GM12878 (cell line): ENCODE data around the gene LRRC73. TPM values are rescaled to one million over a fixed set of nuclear protein-coding genes. Genes with fewer than 3 reads are reported as not detected.

Experiments used
- ATAC-seq: fragments of 200-7000 bp; cut with Tn5 transposase; 3 replicates; pipeline ENCODE4 v1.9.1; 2020; ENCODE audit warnings: mild to moderate bottlenecking, moderate library complexity
- BruUV-seq: library from RNA; stranded (reverse); fragments of 400-500 nt; replicated peaks from 2 replicates; lab custom pipeline; 2021; lab: Mats Ljungman, UMichigan
- CTCF ChIA-PET: fragments of 300-600 bp; sonication (Branson Sonifier 250); formaldehyde crosslinking; extraction: SDS; loops from one replicate; lab custom pipeline; 2021; ENCODE audit warnings: inconsistent platforms; lab: Yijun Ruan, JAX
- POLR2A ChIA-PET: fragments of 350-600 bp; formaldehyde crosslinking; extraction: SDS; loops from one replicate; lab custom pipeline; 2021; ENCODE audit warnings: inconsistent platforms; lab: Charles Lee
- RAD21 ChIA-PET: fragments of 300-600 bp; sonication (Branson Sonifier 250); formaldehyde crosslinking; loops from one replicate; lab custom pipeline; 2023; ENCODE audit warnings: antibody characterized with exemption; ENCODE audit not compliant: unreplicated experiment; lab: Charles Lee
- SMC1A ChIA-PET: fragments of 300-600 bp; sonication (Branson Sonifier 250); formaldehyde crosslinking; loops from one replicate; lab custom pipeline; 2023; ENCODE audit not compliant: unreplicated experiment, uncharacterized antibody; lab: Charles Lee
- DNase-seq: peaks from one replicate; pipeline ENCODE4 v3.0.0-alpha.2; 2011; ENCODE audit warnings: low read depth, low spot score
- FAIRE-seq: peaks from 3 replicates; lab custom pipeline; 2011; peaks lifted over from hg19 to GRCh38; lab: Jason Lieb, UNC
- H2AFZ ChIP-seq: 2 replicates; pipeline ENCODE4 v1.6.0; 2011; ENCODE audit warnings: low read depth, low read length, control low read depth; ENCODE audit not compliant: control insufficient read depth
- H3K27ac ChIP-seq: 2 replicates; pipeline ENCODE4 v1.5.1; 2011; ENCODE audit warnings: control low read depth; ENCODE audit not compliant: control insufficient read depth, insufficient read depth
- H3K27me3 ChIP-seq, 2 experiments: replicated peaks in 1 of 2; 2 replicates each; pipeline versions ENCODE4 v1.6.0 to v1.6.1; 2011; ENCODE audit warnings: low read length in 1 of 2; ENCODE audit not compliant: control insufficient read depth in 2 of 2, insufficient read depth in 2 of 2
- H3K36me3 ChIP-seq, 2 experiments: 2 replicates each; pipeline ENCODE4 v1.5.1; 2011; ENCODE audit warnings: low read length in 1 of 2; ENCODE audit not compliant: control insufficient read depth in 2 of 2, insufficient read depth in 2 of 2
- H3K4me1 ChIP-seq: 2 replicates; pipeline ENCODE4 v1.6.1; 2011; ENCODE audit warnings: mild to moderate bottlenecking, low read length, moderate library complexity, mixed read lengths; ENCODE audit not compliant: control insufficient read depth, insufficient read depth
- H3K4me2 ChIP-seq: 2 replicates; pipeline ENCODE4 v1.6.0; 2011; ENCODE audit warnings: control low read depth; ENCODE audit not compliant: control insufficient read depth, insufficient read depth
- H3K4me3 ChIP-seq: fragments of 200-600 bp; sonication (generic); 2 replicates; pipeline ENCODE4 v1.5.1; 2016
- H3K79me2 ChIP-seq: 2 replicates; pipeline ENCODE4 v1.6.0; 2011; ENCODE audit warnings: low read length; ENCODE audit not compliant: control insufficient read depth, insufficient read depth
- H3K9ac ChIP-seq: 2 replicates; pipeline ENCODE4 v1.8.0; 2011; ENCODE audit warnings: low read length, control low read depth, mixed read lengths; ENCODE audit not compliant: control insufficient read depth, insufficient read depth
- H3K9me3 ChIP-seq: replicated peaks from 3 replicates; pipeline ENCODE4 v1.5.1; 2011; ENCODE audit warnings: mild to moderate bottlenecking, low read length; ENCODE audit not compliant: control insufficient read depth, insufficient read depth
- H4K20me1 ChIP-seq: 2 replicates; pipeline ENCODE4 v1.6.0; 2011; ENCODE audit not compliant: control insufficient read depth, insufficient read depth
- ATF7 ChIP-seq: fragments of 450-650 bp; IDR thresholded peaks from 2 replicates; pipeline ENCODE4 v1.6.1; 2016; ENCODE audit warnings: low read depth, mild to moderate bottlenecking
- DPF2 ChIP-seq: fragments of 450-650 bp; IDR thresholded peaks from 2 replicates; pipeline ENCODE4 v1.6.1; 2017; ENCODE audit warnings: mild to moderate bottlenecking
- HDGF ChIP-seq: fragments of 450-650 bp; IDR thresholded peaks from 2 replicates; pipeline ENCODE4 v1.6.1; 2016; ENCODE audit warnings: antibody characterized with exemption
- KLF5 ChIP-seq: fragments of 450-650 bp; IDR thresholded peaks from 2 replicates; pipeline ENCODE4 v1.6.1; 2014; ENCODE audit warnings: mild to moderate bottlenecking; ENCODE audit not compliant: partially characterized antibody
- MEF2A ChIP-seq: IDR thresholded peaks from 2 replicates; pipeline ENCODE4 v1.6.1; 2011; ENCODE audit warnings: low read depth, mild to moderate bottlenecking, low read length, moderate library complexity; ENCODE audit not compliant: insufficient read depth
- MYB ChIP-seq: fragments of 150-350 bp; IDR thresholded peaks from 2 replicates; pipeline ENCODE4 v1.6.1; 2014; ENCODE audit warnings: mild to moderate bottlenecking, low read depth, low read length, borderline replicate concordance
- NFXL1 ChIP-seq: fragments of 450-650 bp; IDR thresholded peaks from 2 replicates; pipeline ENCODE4 v1.6.1; 2017; ENCODE audit warnings: antibody characterized with exemption, mild to moderate bottlenecking, borderline replicate concordance
- NR2C2 ChIP-seq: IDR thresholded peaks from 2 replicates; pipeline ENCODE4 v1.6.1; 2011; ENCODE audit warnings: borderline replicate concordance, low read depth; ENCODE audit not compliant: control insufficient read depth, insufficient read length
- RELB ChIP-seq: fragments of 450-650 bp; IDR thresholded peaks from 2 replicates; pipeline ENCODE4 v1.6.1; 2017; ENCODE audit warnings: low read depth, mild to moderate bottlenecking, moderate library complexity
- SIX5 ChIP-seq: IDR thresholded peaks from 2 replicates; pipeline ENCODE4 v1.6.1; 2011; ENCODE audit warnings: mild to moderate bottlenecking, low read depth, low read length, moderate library complexity; ENCODE audit not compliant: severe bottlenecking
- STAT1 ChIP-seq: fragments of 450-650 bp; conservative IDR thresholded peaks from 2 replicates; pipeline ENCODE4 v1.6.1; 2014; ENCODE audit warnings: antibody characterized with exemption, mild to moderate bottlenecking
- STAT3 ChIP-seq: IDR thresholded peaks from 2 replicates; pipeline ENCODE4 v1.6.1; 2011; ENCODE audit warnings: low read depth, low read length, improper control_type of control experiment
- ZBED1 ChIP-seq: IDR thresholded peaks from 2 replicates; pipeline ENCODE4 v1.6.1; 2016; ENCODE audit warnings: borderline replicate concordance
- WGBS: methylation state at CpG from one replicate; pipeline ENCODE4 v1.1.6; 2016; ENCODE audit warnings: low lambda C conversion rate; ENCODE audit not compliant: insufficient replicate concordance, insufficient coverage; ENCODE audit errors: missing lambda C conversion rate; 5-methylcytosine and 5-hydroxymethylcytosine counted together
- in situ Hi-C: fragments of 300-500 bp; cut with MboI; formaldehyde crosslinking; loops from 9 replicates; pipeline ENCODE4 v1.14.3; 2018; ENCODE audit warnings: mixed read lengths
- intact Hi-C: fragments of 100-400 bp; cut with micrococcal nuclease; formaldehyde crosslinking; loops from one replicate; pipeline ENCODE4 v1.14.2; 2022; ENCODE audit not compliant: unreplicated experiment
- polyA plus RNA-seq, 11 experiments: library from polyadenylated mRNA; depleted of rRNA in 4 of 11; unstranded in 6 of 11; stranded (reverse) in 5 of 11; fragments of >200 nt; fragmentation: Nextera tagmentation in 4 of 11; fragmentation: Illumina TruSeq in 1 of 11; extraction: Ambion mirVana in 4 of 11; extraction: Trizol in 1 of 11; gene quantifications; 1 replicate in 1 of 11; 2 replicates in 10 of 11; pipeline versions ENCODE4 v1.2.1 to v1.2.3, GENCODE V29; 2011 to 2016; ENCODE audit warnings: inconsistent platforms in 2 of 11, missing spikeins in 2 of 11, low read depth in 1 of 11
- total RNA-seq, 4 experiments: library from RNA; depleted of rRNA in 3 of 4; stranded (reverse); fragments of >200 nt in 3 of 4; fragmentation: Illumina TruSeq in 1 of 4; extraction: Trizol in 1 of 4; gene quantifications; 2 replicates each; pipeline versions ENCODE4 v1.2.1 to v1.2.3, GENCODE V29; 2013 to 2021

Gene LRRC73
- total and polyA plus RNA-seq, 10 of the 15 experiments (the other 5 are each of a cell fraction or from before 2014, with no cell fraction given), result 0.13 TPM; not detected in 9

DNA sequence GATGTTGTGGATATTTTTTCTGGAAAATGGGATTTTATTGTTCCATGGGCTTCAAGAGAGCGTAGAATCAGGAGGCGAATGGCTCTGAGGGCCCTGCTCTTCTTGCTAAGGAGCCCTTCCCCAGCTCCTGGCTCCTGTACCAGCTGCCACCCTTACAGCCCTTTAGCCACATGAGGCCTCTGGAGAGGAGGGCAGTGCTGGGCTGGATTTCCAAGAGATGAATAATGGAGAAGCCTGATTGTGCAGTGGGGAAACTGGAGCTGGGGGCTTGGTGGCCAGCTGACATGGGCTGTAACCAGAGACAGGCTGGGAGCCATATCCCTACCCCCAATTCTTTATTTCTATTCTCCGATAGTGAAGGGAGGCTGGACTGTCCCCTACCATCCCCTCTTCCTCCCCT lies 9.2 kb downstream of the LRRC73 start:
- BruUV-seq, result no TSS peak
- WGBS, result 89% methylated on average over 3 of the region's 3 CpGs
- no peaks in the 10 kb centered on the region for H3K27me3 ChIP-seq
- no peaks in the 10 kb centered on the region for H3K9me3 ChIP-seq
- H3K9ac ChIP-seq, result no peak overlapping the region
- ChIA-PET POLR2A (interaction anchor here (0.6 kb wide), 1 partner anchor 168 kb away, joined by 3 read pairs; no protein-coding TSS in a partner anchor), SMC1A (interaction anchor here (1.5 kb wide), 1 partner anchor 8 kb away, joined by 5 read pairs; no protein-coding TSS in a partner anchor), CTCF (interaction anchor here (1.3 to 2.2 kb wide), 2 partner anchors 8 to 16 kb away, joined by 3 to 8 read pairs; partner anchors contain the start of genes POLR1C and YIPF3), RAD21 (interaction anchor here (1.1 kb wide), 1 partner anchor 23 kb away, joined by 3 read pairs; the partner anchor contains the start of gene TJAP1)
- no peak for FAIRE-seq
- no peak overlapping the region for H2AFZ ChIP-seq
- H3K4me1 ChIP-seq, result no peaks in the 10 kb centered on the region
- no peaks in the 10 kb centered on the region for H4K20me1 ChIP-seq
- no peak overlapping the region for H3K4me3 ChIP-seq
- no peak for ATAC-seq
- H3K79me2 ChIP-seq, result no peaks in the 10 kb centered on the region
- intact Hi-C loops, result no loop called here
- in situ Hi-C loops, result no loop called here
- H3K27ac ChIP-seq, result no peak overlapping the region
- no peak overlapping the region for H3K4me2 ChIP-seq
- DNase-seq, result no peak
- H3K36me3 ChIP-seq, result peaks cover 14 to 29% of the 10 kb centered on the region in 2 experiments; a peak in 3 of 4 replicates
- TF ChIP-seq STAT3, result no peak
- no peak for TF ChIP-seq ZBED1
- TF ChIP-seq MYB, result no peak
- TF ChIP-seq NR2C2, result no peak
- TF ChIP-seq DPF2, result no peak
- no peak for TF ChIP-seq SIX5
- no peak for TF ChIP-seq KLF5
- no peak for TF ChIP-seq HDGF
- no peak for TF ChIP-seq STAT1
- TF ChIP-seq MEF2A, result no peak
- no peak for TF ChIP-seq NFXL1
- no peak for TF ChIP-seq ATF7
- no peak for TF ChIP-seq RELB
- TF ChIP-seq, all 136 proteins: peak for 0
